D721Med (cell line): ENCODE data around the gene EPHA8.

Source experiments
- DNase-seq: peaks from one replicate; pipeline ENCODE4 v3.0.0; 2011; ENCODE audit warnings: low spot score; ENCODE audit not compliant: insufficient read length
- FAIRE-seq: peaks from 2 replicates; lab custom pipeline; 2011; peaks lifted over from hg19 to GRCh38; lab: Jason Lieb, UNC
- TF ChIP-seq, protein P1 (sequence below): IDR thresholded peaks from 2 replicates; pipeline ENCODE4 v1.5.1; 2012; ENCODE audit warnings: mild to moderate bottlenecking, control low read depth; ENCODE audit not compliant: insufficient read depth; ENCODE audit errors: missing control alignments

The EPHA8 gene

GRCh38 chr1:22522221-22522743, 41.0 kb upstream of the EPHA8 start:
- TF ChIP-seq, protein P1, sequence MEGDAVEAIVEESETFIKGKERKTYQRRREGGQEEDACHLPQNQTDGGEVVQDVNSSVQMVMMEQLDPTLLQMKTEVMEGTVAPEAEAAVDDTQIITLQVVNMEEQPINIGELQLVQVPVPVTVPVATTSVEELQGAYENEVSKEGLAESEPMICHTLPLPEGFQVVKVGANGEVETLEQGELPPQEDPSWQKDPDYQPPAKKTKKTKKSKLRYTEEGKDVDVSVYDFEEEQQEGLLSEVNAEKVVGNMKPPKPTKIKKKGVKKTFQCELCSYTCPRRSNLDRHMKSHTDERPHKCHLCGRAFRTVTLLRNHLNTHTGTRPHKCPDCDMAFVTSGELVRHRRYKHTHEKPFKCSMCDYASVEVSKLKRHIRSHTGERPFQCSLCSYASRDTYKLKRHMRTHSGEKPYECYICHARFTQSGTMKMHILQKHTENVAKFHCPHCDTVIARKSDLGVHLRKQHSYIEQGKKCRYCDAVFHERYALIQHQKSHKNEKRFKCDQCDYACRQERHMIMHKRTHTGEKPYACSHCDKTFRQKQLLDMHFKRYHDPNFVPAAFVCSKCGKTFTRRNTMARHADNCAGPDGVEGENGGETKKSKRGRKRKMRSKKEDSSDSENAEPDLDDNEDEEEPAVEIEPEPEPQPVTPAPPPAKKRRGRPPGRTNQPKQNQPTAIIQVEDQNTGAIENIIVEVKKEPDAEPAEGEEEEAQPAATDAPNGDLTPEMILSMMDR, result no peak
- FAIRE-seq, result no peak
- no peak for DNase-seq

- TF ChIP-seq, protein P1, result no peak
- FAIRE-seq (no peak), DNase-seq (no peak)
These were observed 38.8 kb upstream of the EPHA8 start for GRCh38 chr1:22524481-22524880.

DNA sequence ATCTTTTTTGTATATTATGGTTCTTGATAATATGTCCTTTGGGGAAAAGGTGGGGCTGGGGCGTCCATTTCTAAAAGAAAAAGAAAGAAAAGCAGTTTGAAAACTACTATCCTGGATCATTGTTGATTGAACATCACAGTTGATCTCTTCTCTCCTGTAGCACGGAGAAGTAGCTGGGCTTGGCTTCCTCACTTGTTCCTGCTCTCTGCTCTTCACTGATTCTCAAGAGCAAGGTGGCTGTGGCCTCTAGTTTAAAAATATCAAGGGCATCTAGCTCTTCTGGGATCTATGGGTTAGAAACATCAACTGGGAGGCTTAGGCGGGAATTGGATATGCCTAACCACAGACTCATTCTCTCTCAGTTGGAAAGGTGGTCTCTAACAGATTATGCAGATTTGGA, 38.1 kb upstream of the EPHA8 start:
- TF ChIP-seq, protein P1, result no peak
- FAIRE-seq (no peak), DNase-seq (no peak)

DNA sequence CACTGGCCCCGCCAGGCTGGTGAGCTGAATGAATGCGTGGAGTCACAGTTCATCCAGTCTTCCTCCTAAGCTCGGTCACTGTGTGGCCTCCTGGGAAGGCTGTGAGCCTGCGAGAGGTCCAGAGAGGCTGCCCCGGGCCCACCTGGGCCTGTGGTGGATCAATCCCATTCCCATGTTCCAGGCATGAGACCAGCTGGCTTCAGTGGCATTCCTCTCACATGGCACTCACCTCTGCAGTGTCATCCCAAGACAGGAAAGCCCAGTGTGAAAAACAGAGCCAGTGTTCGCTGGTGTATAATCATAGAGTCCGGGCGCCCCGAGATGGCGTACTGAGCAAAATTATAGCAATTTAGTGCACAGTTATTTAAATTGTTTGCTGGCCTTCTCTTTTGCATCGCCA, 37.6 kb upstream of the EPHA8 start:
- DNase-seq (no peak), FAIRE-seq (no peak)
- TF ChIP-seq, protein P1, result no peak

GRCh38 chr1:22526098-22526497, 37.2 kb upstream of the EPHA8 start:
- TF ChIP-seq, protein P1, result no peak
- no peak for DNase-seq
- no peak for FAIRE-seq

- DNase-seq (no peak), FAIRE-seq (no peak)
- TF ChIP-seq, protein P1, result no peak
These were observed 36.6 kb upstream of the EPHA8 start for GRCh38 chr1:22526677-22527076.

DNA sequence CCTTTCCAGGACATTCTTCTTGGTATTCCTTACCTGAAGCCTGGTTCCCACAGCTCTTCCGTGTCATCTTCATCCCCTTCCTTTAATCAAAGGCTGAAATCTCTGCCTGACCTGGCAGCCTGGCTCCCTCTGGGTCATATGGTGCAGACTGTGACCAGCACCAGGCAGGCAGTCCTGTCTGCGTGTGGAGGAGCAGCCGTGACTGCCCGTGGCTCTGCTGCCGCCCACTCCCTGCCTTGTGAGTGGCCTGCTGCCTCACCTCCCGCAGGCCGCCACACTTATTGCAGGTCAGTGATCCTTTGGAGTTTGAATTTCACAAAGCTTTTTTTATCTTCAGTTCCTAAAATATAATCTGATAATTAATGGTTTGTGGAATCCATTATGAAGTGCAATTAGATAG, 36.2 kb upstream of the EPHA8 start:
- no peak for FAIRE-seq
- TF ChIP-seq, protein P1, result no peak
- no peak for DNase-seq
